ENCODE data around the gene DEFB125.

The DEFB125 gene

DNA sequence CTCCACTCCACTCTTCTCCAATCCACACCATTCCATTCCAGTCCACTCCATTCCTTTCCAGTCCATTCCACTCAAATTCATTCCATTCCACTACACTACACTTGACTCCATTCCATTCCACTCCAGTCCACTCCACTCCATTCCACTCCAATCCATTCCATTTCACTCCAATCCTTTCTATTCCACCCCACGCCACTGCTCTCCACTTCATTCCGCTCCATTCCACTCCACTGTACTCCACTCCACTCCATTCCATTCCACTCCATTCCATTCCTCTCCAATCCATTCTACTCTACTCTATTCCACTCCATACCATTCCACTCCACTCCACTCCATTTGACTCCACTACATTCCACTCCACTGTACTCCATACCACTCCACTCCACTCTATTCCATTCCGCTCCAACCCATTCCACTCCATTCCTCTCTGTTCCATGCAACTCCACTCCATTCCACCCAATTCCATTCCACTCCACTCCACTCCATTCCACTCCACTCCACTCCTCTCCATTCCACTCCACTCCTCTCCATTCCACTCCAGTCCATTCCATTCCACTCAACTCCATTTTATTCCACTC lies 23.4 kb upstream of the DEFB125 start:
- TF ChIP-seq CTCF (IDR thresholded peaks at IDR 0.05; ENCODE audit: poor library complexity, severe bottlenecking): no peak
- ATAC-seq (ENCODE audit: low read depth) (no peak), DNase-seq (ENCODE audit: low spot score) (no peak)
- Histone ChIP-seq H3K27ac (ENCODE audit: poor library complexity, severe bottlenecking) (no peak overlapping the region), H3K36me3 (ENCODE audit: low read depth) (no peaks in the 10 kb centered on the region), H3K9me3 (ENCODE audit: severe bottlenecking) (no peaks in the 10 kb centered on the region), H3K27me3 (ENCODE audit: insufficient read depth, poor library complexity, severe bottlenecking) (peaks cover 3% of the 10 kb centered on the region), H3K4me1 (ENCODE audit: insufficient read depth, poor library complexity, severe bottlenecking) (no peaks in the 10 kb centered on the region), H3K4me3 (ENCODE audit: severe bottlenecking) (no peak overlapping the region)

GRCh38 chr20:64766-65322 lies 22.6 kb upstream of the DEFB125 start:
- Histone ChIP-seq H3K4me3 (ENCODE audit: severe bottlenecking) (no peak overlapping the region), H3K27me3 (ENCODE audit: insufficient read depth, poor library complexity, severe bottlenecking) (peaks cover 3% of the 10 kb centered on the region), H3K36me3 (ENCODE audit: low read depth) (no peaks in the 10 kb centered on the region), H3K27ac (ENCODE audit: poor library complexity, severe bottlenecking) (no peak overlapping the region), H3K4me1 (ENCODE audit: insufficient read depth, poor library complexity, severe bottlenecking) (no peaks in the 10 kb centered on the region), H3K9me3 (ENCODE audit: severe bottlenecking) (no peaks in the 10 kb centered on the region)
- no peak for ATAC-seq (ENCODE audit: low read depth)
- no peak for DNase-seq (ENCODE audit: low spot score)
- no peak for TF ChIP-seq CTCF (IDR thresholded peaks at IDR 0.05; ENCODE audit: poor library complexity, severe bottlenecking)

GRCh38 chr20:77231-77630 lies 10.2 kb upstream of the DEFB125 start:
- H3K9me3 ChIP-seq (ENCODE audit: severe bottlenecking): no peaks in the 10 kb centered on the region
- no peaks in the 10 kb centered on the region for H3K36me3 ChIP-seq (ENCODE audit: low read depth)
- no peak overlapping the region for H3K27ac ChIP-seq (ENCODE audit: poor library complexity, severe bottlenecking)
- no peak for TF ChIP-seq CTCF (IDR thresholded peaks at IDR 0.05; ENCODE audit: poor library complexity, severe bottlenecking)
- DNase-seq (ENCODE audit: low spot score): no peak
- ATAC-seq (ENCODE audit: low read depth): no peak
- H3K27me3 ChIP-seq (ENCODE audit: insufficient read depth, poor library complexity, severe bottlenecking): no peaks in the 10 kb centered on the region
- no peaks in the 10 kb centered on the region for H3K4me1 ChIP-seq (ENCODE audit: insufficient read depth, poor library complexity, severe bottlenecking)
- no peak overlapping the region for H3K4me3 ChIP-seq (ENCODE audit: severe bottlenecking)

- Histone ChIP-seq H3K9me3 (ENCODE audit: severe bottlenecking) (no peaks in the 10 kb centered on the region), H3K36me3 (ENCODE audit: low read depth) (no peaks in the 10 kb centered on the region), H3K4me3 (ENCODE audit: severe bottlenecking) (no peak overlapping the region), H3K27ac (ENCODE audit: poor library complexity, severe bottlenecking) (no peak overlapping the region), H3K27me3 (ENCODE audit: insufficient read depth, poor library complexity, severe bottlenecking) (no peaks in the 10 kb centered on the region), H3K4me1 (ENCODE audit: insufficient read depth, poor library complexity, severe bottlenecking) (no peaks in the 10 kb centered on the region)
- ATAC-seq (ENCODE audit: low read depth) (no peak), DNase-seq (ENCODE audit: low spot score) (no peak)
- no peak for TF ChIP-seq CTCF (IDR thresholded peaks at IDR 0.05; ENCODE audit: poor library complexity, severe bottlenecking)
Observed at GRCh38 chr20:78338-78737, 9.1 kb upstream of the DEFB125 start.

DNA sequence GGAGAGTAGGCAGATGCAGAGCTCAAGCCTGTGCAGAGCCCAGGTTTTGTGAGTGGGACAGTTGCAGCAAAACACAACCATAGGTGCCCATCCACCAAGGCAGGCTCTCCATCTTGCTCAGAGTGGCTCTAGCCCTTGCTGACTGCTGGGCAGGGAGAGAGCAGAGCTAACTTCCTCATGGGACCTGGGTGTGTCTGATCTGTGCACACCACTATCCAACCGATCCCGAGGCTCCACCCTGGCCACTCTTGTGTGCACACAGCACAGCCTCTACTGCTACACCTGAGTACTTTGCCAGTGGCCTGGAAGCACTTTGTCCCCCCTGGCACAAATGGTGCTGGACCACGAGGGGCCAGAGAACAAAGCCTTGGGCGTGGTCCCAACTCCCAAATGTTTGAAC lies 7.9 kb upstream of the DEFB125 start:
- Histone ChIP-seq H3K4me3 (ENCODE audit: severe bottlenecking) (no peak overlapping the region), H3K9me3 (ENCODE audit: severe bottlenecking) (no peaks in the 10 kb centered on the region), H3K4me1 (ENCODE audit: insufficient read depth, poor library complexity, severe bottlenecking) (no peaks in the 10 kb centered on the region), H3K27ac (ENCODE audit: poor library complexity, severe bottlenecking) (no peak overlapping the region), H3K36me3 (ENCODE audit: low read depth) (no peaks in the 10 kb centered on the region), H3K27me3 (ENCODE audit: insufficient read depth, poor library complexity, severe bottlenecking) (no peaks in the 10 kb centered on the region)
- ATAC-seq (ENCODE audit: low read depth) (no peak), DNase-seq (ENCODE audit: low spot score) (no peak)
- TF ChIP-seq CTCF (IDR thresholded peaks at IDR 0.05; ENCODE audit: poor library complexity, severe bottlenecking): no peak

All from RWPE2 (cell line).